H9 (cell line): ENCODE measurements around the gene ITPKB. TPM values are rescaled to one million over a fixed set of nuclear protein-coding genes. Genes with fewer than 3 reads are reported as not detected.

ENCODE experiments used
- DNase-seq: peaks from one replicate; pipeline ENCODE4 v3.0.0-alpha.2; 2017
- H2AFZ ChIP-seq: one replicate; pipeline ENCODE4 v1.6.1; 2013; ENCODE audit warnings: mild to moderate bottlenecking, low read length, control low read depth, moderate library complexity
- H2AK5ac ChIP-seq: 2 replicates; pipeline ENCODE4 v1.6.1; 2013; ENCODE audit warnings: low read length, control low read depth, mixed read lengths; ENCODE audit not compliant: insufficient read length
- H2BK120ac ChIP-seq: one replicate; pipeline ENCODE4 v1.6.1; 2013; ENCODE audit warnings: low read depth, mild to moderate bottlenecking, low read length, control low read depth, inconsistent platforms; ENCODE audit not compliant: poor library complexity, severe bottlenecking
- H2BK12ac ChIP-seq: 2 replicates; pipeline ENCODE4 v1.6.1; 2013; ENCODE audit warnings: low read length, control low read depth, mixed read lengths, low read depth; ENCODE audit not compliant: insufficient read length
- H2BK15ac ChIP-seq: 2 replicates; pipeline ENCODE4 v1.6.1; 2013; ENCODE audit warnings: low read depth, low read length, control low read depth
- H2BK20ac ChIP-seq: one replicate; pipeline ENCODE4 v1.6.1; 2013; ENCODE audit warnings: low read depth, mild to moderate bottlenecking, low read length, control low read depth, inconsistent platforms; ENCODE audit not compliant: poor library complexity, severe bottlenecking
- H2BK5ac ChIP-seq: 2 replicates; pipeline ENCODE4 v1.6.1; 2013; ENCODE audit warnings: low read length, control low read depth, mixed read lengths; ENCODE audit not compliant: insufficient read length
- H3K14ac ChIP-seq: 2 replicates; pipeline ENCODE4 v1.6.1; 2013; ENCODE audit warnings: low read length, control low read depth; ENCODE audit not compliant: insufficient read depth
- H3K18ac ChIP-seq: 2 replicates; pipeline ENCODE4 v1.6.1; 2013; ENCODE audit warnings: low read depth, mild to moderate bottlenecking, mixed read lengths, low read length, control low read depth; ENCODE audit not compliant: insufficient read length
- H3K23ac ChIP-seq: 2 replicates; pipeline ENCODE4 v1.6.1; 2013; ENCODE audit warnings: low read length, control low read depth, mixed read lengths, low read depth; ENCODE audit not compliant: insufficient read length
- H3K23me2 ChIP-seq: 2 replicates; pipeline ENCODE4 v1.6.1; 2013; ENCODE audit warnings: low read depth, mild to moderate bottlenecking, mixed read lengths, low read length, control low read depth; ENCODE audit not compliant: insufficient read length, poor library complexity, severe bottlenecking
- H3K27ac ChIP-seq: 2 replicates; pipeline ENCODE4 v1.5.1; 2013; ENCODE audit warnings: low read length, control low read depth, mixed read lengths, low read depth; ENCODE audit not compliant: insufficient read length
- H3K27me3 ChIP-seq: 2 replicates; pipeline ENCODE4 v1.6.1; 2013; ENCODE audit warnings: low read length, control low read depth, inconsistent platforms; ENCODE audit not compliant: insufficient read depth
- H3K4ac ChIP-seq: 2 replicates; pipeline ENCODE4 v1.6.1; 2013; ENCODE audit warnings: low read depth, mild to moderate bottlenecking, control low read depth, inconsistent platforms, low read length, moderate library complexity
- H3K4me1 ChIP-seq: 2 replicates; pipeline ENCODE4 v1.6.1; 2013; ENCODE audit warnings: low read length, control low read depth, inconsistent platforms; ENCODE audit not compliant: insufficient read depth
- H3K4me2 ChIP-seq: 2 replicates; pipeline ENCODE4 v1.6.1; 2013; ENCODE audit warnings: low read length, control low read depth, mixed read lengths; ENCODE audit not compliant: insufficient read length, insufficient read depth
- H3K56ac ChIP-seq: 2 replicates; pipeline ENCODE4 v1.6.1; 2013; ENCODE audit warnings: low read depth, mild to moderate bottlenecking, mixed read lengths, low read length, control low read depth; ENCODE audit not compliant: insufficient read length
- H3K79me1 ChIP-seq: 2 replicates; pipeline ENCODE4 v1.6.1; 2013; ENCODE audit warnings: low read depth, mild to moderate bottlenecking, moderate library complexity, low read length, control low read depth, inconsistent platforms; ENCODE audit not compliant: insufficient read depth, poor library complexity, severe bottlenecking
- H3K79me2 ChIP-seq: 2 replicates; pipeline ENCODE4 v1.6.1; 2013; ENCODE audit warnings: low read length, control low read depth, inconsistent platforms; ENCODE audit not compliant: insufficient read depth
- H3K9ac ChIP-seq: 2 replicates; pipeline ENCODE4 v1.6.1; 2013; ENCODE audit warnings: low read length, control low read depth, mixed read lengths; ENCODE audit not compliant: insufficient read length; ENCODE audit errors: extremely low read depth
- H3K9me3 ChIP-seq: one replicate; pipeline ENCODE4 v1.6.1; 2013; ENCODE audit warnings: low read depth, low read length, inconsistent platforms; ENCODE audit not compliant: control insufficient read depth
- H3T11ph ChIP-seq: one replicate; pipeline ENCODE4 v1.6.1; 2013; ENCODE audit warnings: mild to moderate bottlenecking, low read length, control low read depth, inconsistent platforms
- H4K20me1 ChIP-seq: one replicate; pipeline ENCODE4 v1.6.1; 2013; ENCODE audit not compliant: control insufficient read depth, insufficient read length, insufficient read depth
- H4K5ac ChIP-seq: 2 replicates; pipeline ENCODE4 v1.6.1; 2013; ENCODE audit warnings: low read depth, mild to moderate bottlenecking, mixed read lengths, low read length, control low read depth; ENCODE audit not compliant: insufficient read length
- H4K8ac ChIP-seq: replicated peaks from 2 replicates; pipeline ENCODE4 v1.6.1; 2013; ENCODE audit warnings: low read length, control low read depth, mixed read lengths, low read depth; ENCODE audit not compliant: insufficient read length
- H4K91ac ChIP-seq: 2 replicates; pipeline ENCODE4 v1.6.1; 2013; ENCODE audit warnings: low read depth, mild to moderate bottlenecking, moderate library complexity, mixed read lengths, low read length, control low read depth; ENCODE audit not compliant: insufficient read length
- H3K27ac Mint-ChIP-seq, 3 experiments: 2 replicates in 2 of 3; 3 replicates in 1 of 3; pipeline ENCODE4 v1.8.0; 2020 to 2021; ENCODE audit warnings: mixed read lengths in 3 of 3, mild to moderate bottlenecking in 1 of 3, moderate library complexity in 1 of 3
- H3K27me3 Mint-ChIP-seq: 2 replicates; pipeline ENCODE4 v1.8.0; 2021; ENCODE audit warnings: low read depth, mild to moderate bottlenecking, moderate library complexity, mixed read lengths
- H3K36me3 Mint-ChIP-seq, 3 experiments: 2 replicates in 2 of 3; 3 replicates in 1 of 3; pipeline ENCODE4 v1.8.0; 2020 to 2021; ENCODE audit warnings: low read depth in 3 of 3, mixed read lengths in 3 of 3; ENCODE audit not compliant: insufficient read depth in 1 of 3
- H3K4me1 Mint-ChIP-seq, 2 experiments: 2 replicates each; pipeline ENCODE4 v1.8.0; 2020; ENCODE audit warnings: mixed read lengths in 2 of 2
- H3K4me3 Mint-ChIP-seq, 2 experiments: 2 replicates in 1 of 2; 3 replicates in 1 of 2; pipeline ENCODE4 v1.8.0; 2020 to 2021; ENCODE audit warnings: mild to moderate bottlenecking in 2 of 2, mixed read lengths in 2 of 2, moderate library complexity in 1 of 2
- H3K9me3 Mint-ChIP-seq, 2 experiments: 2 replicates in 1 of 2; 3 replicates in 1 of 2; pipeline ENCODE4 v1.8.0; 2020; ENCODE audit warnings: mild to moderate bottlenecking in 2 of 2, mixed read lengths in 2 of 2, moderate library complexity in 1 of 2
- WGBS: extraction: QIAGEN DNeasy Blood & Tissue Kit; methylation state at CpG from one replicate; pipeline ENCODE4 v1.1.7; 2013; ENCODE audit warnings: missing lambda C conversion rate, low lambda C conversion rate, mixed read lengths; ENCODE audit not compliant: insufficient read length; ENCODE audit errors: extremely low coverage; 5-methylcytosine and 5-hydroxymethylcytosine counted together
- total RNA-seq: library from RNA; stranded (reverse); gene quantifications from 2 replicates; pipeline ENCODE4 v1.2.1, GENCODE V29; 2021
- TF ChIP-seq, protein P1 (sequence below): fragments of 200-600 bp; sonication (generic); conservative IDR thresholded peaks from 3 replicates; pipeline ENCODE4 v1.8.0; 2021; ENCODE audit warnings: antibody characterized with exemption, mild to moderate bottlenecking

ITPKB gene
- total RNA-seq, 1 experiment from 2014 or later = 3.8 TPM

DNA sequence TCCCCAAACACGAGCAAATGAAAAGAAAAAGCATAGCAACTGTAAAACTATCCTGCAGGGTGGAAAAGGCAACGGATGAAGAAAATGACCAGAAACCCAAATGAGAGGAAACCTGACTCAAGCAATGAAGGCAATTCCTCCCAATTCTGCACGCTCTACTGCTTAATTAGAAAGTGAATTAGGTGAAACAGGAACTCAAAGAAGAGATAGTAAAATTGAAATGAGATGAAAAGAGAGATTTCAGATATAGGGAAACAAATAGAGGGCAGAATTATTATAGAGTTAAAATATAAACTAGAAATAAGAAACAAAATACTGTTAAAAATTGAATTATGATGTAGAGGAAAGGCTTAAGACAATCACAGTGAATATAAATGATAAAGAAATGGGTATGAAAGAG, 27.5 kb upstream of the ITPKB start:
- Histone ChIP-seq H3K27ac (no peak overlapping the region), H3K9me3 (no peaks in the 10 kb centered on the region), H3K56ac (no peak overlapping the region), H3K79me2 (no peaks in the 10 kb centered on the region), H3K79me1 (no peaks in the 10 kb centered on the region), H2AFZ (no peak overlapping the region), H2BK5ac (no peak overlapping the region), H3T11ph (no peak overlapping the region), H4K20me1 (no peaks in the 10 kb centered on the region), H2AK5ac (no peak overlapping the region), H2BK15ac (no peak overlapping the region), H3K23ac (no peak overlapping the region), H3K27me3 (no peaks in the 10 kb centered on the region), H4K91ac (no peak overlapping the region), H3K4me2 (no peak overlapping the region), H3K4ac (no peak overlapping the region), H2BK120ac (no peak overlapping the region), H3K23me2 (no peaks in the 10 kb centered on the region), H2BK20ac (no peak overlapping the region), H3K14ac (no peak overlapping the region), H3K4me1 (peaks cover 12% of the 10 kb centered on the region; the same call in 1 of the 2 replicates), H2BK12ac (no peak overlapping the region), H4K8ac (no peak overlapping the region), H3K9ac (no peak overlapping the region), H3K18ac (no peak overlapping the region), H4K5ac (no peak overlapping the region)
- Mint-ChIP-seq H3K9me3 (peaks cover 0 to 2% of the 10 kb centered on the region in 2 experiments; a peak in 1 of 5 replicates), H3K36me3 (no peaks in the 10 kb centered on the region), H3K4me3 (no peak overlapping the region), H3K27ac (no peak overlapping the region), H3K27me3 (no peaks in the 10 kb centered on the region), H3K4me1 (peaks cover 43 to 49% of the 10 kb centered on the region in 2 experiments)
- no CpG with 5 or more reads among the region's 3 CpGs for WGBS
- no peak for DNase-seq
- TF ChIP-seq, protein P1, sequence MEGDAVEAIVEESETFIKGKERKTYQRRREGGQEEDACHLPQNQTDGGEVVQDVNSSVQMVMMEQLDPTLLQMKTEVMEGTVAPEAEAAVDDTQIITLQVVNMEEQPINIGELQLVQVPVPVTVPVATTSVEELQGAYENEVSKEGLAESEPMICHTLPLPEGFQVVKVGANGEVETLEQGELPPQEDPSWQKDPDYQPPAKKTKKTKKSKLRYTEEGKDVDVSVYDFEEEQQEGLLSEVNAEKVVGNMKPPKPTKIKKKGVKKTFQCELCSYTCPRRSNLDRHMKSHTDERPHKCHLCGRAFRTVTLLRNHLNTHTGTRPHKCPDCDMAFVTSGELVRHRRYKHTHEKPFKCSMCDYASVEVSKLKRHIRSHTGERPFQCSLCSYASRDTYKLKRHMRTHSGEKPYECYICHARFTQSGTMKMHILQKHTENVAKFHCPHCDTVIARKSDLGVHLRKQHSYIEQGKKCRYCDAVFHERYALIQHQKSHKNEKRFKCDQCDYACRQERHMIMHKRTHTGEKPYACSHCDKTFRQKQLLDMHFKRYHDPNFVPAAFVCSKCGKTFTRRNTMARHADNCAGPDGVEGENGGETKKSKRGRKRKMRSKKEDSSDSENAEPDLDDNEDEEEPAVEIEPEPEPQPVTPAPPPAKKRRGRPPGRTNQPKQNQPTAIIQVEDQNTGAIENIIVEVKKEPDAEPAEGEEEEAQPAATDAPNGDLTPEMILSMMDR = no peak
